OCI-LY1 (cell line): ENCODE data around the gene INTS2.
A peak's percentile ranks its signal among the peaks of the same experiment; 100 is the strongest.

Experiments
- H2AFZ ChIP-seq: fragments of 200-600 bp; sonication (generic), shearing (Covaris generic); 2 replicates; pipeline ENCODE4 v1.6.0; 2014; ENCODE audit warnings: antibody characterized with exemption, mild to moderate bottlenecking, low read length
- H3F3A ChIP-seq: fragments of 200-600 bp; sonication (generic), shearing (Covaris generic); 2 replicates; pipeline ENCODE4 v1.6.0; 2014; ENCODE audit warnings: mild to moderate bottlenecking, antibody characterized with exemption, low read length, moderate library complexity; ENCODE audit not compliant: insufficient read depth
- H3K27ac ChIP-seq: fragments of 200-600 bp; sonication (generic); 2 replicates; pipeline ENCODE4 v1.5.1; 2014; ENCODE audit warnings: low read length, mixed run types, mild to moderate bottlenecking, low read depth; ENCODE audit not compliant: poor library complexity, severe bottlenecking
- H3K27me3 ChIP-seq: fragments of 200-600 bp; sonication (generic); 2 replicates; pipeline ENCODE4 v1.6.0; 2014; ENCODE audit warnings: antibody characterized with exemption, mild to moderate bottlenecking, low read length, moderate library complexity; ENCODE audit not compliant: insufficient read depth
- H3K36me3 ChIP-seq: fragments of 200-600 bp; sonication (generic); 2 replicates; pipeline ENCODE4 v1.6.1; 2014; ENCODE audit warnings: mild to moderate bottlenecking, antibody characterized with exemption, low read length, moderate library complexity, mixed read lengths; ENCODE audit not compliant: insufficient read depth
- H3K4me1 ChIP-seq: fragments of 200-600 bp; sonication (generic); 2 replicates; pipeline ENCODE4 v1.5.1; 2014; ENCODE audit warnings: mild to moderate bottlenecking, low read length, moderate library complexity; ENCODE audit not compliant: insufficient read depth, severe bottlenecking
- H3K4me2 ChIP-seq: fragments of 200-600 bp; sonication (generic), shearing (Covaris generic); 2 replicates; pipeline ENCODE4 v1.6.1; 2014; ENCODE audit warnings: low read length
- H3K4me3 ChIP-seq: fragments of 200-600 bp; sonication (generic); 2 replicates; pipeline ENCODE4 v1.5.1; 2014; ENCODE audit warnings: low read length, low read depth, mild to moderate bottlenecking, mixed read lengths; ENCODE audit not compliant: poor library complexity, severe bottlenecking
- H3K79me2 ChIP-seq: fragments of 200-600 bp; shearing (Covaris generic); 2 replicates; pipeline ENCODE4 v1.6.1; 2016; ENCODE audit warnings: mixed run types, low read length, mixed read lengths; ENCODE audit not compliant: insufficient read depth
- H3K9ac ChIP-seq: fragments of 200-600 bp; sonication (generic), shearing (Covaris generic); 2 replicates; pipeline ENCODE4 v1.6.1; 2014; ENCODE audit warnings: mild to moderate bottlenecking, low read length, mixed read lengths
- H3K9me2 ChIP-seq: fragments of 200-600 bp; sonication (generic), shearing (Covaris generic); 2 replicates; pipeline ENCODE4 v1.6.1; 2014; ENCODE audit warnings: low read depth, mild to moderate bottlenecking, low read length, mixed read lengths
- H3K9me3 ChIP-seq: fragments of 200-600 bp; shearing (Covaris generic); 2 replicates; pipeline ENCODE4 v1.6.1; 2014; ENCODE audit warnings: low read length, mixed read lengths
- H4K20me1 ChIP-seq: fragments of 200-600 bp; sonication (generic), shearing (Covaris generic); 2 replicates; pipeline ENCODE4 v1.6.0; 2016; ENCODE audit warnings: mild to moderate bottlenecking, low read length; ENCODE audit not compliant: insufficient read depth
- EZH2 ChIP-seq: fragments of 200-600 bp; sonication (generic), shearing (Covaris generic); IDR thresholded peaks from 2 replicates; pipeline ENCODE4 v1.8.0; 2017; ENCODE audit warnings: borderline replicate concordance, mixed run types, mild to moderate bottlenecking, antibody characterized with exemption, low read length, moderate library complexity, mixed read lengths
- TF ChIP-seq, protein P1 (sequence below): fragments of 200-600 bp; sonication (generic), shearing (Covaris generic); IDR thresholded peaks from 2 replicates; pipeline ENCODE4 v1.5.1; 2017; ENCODE audit warnings: mild to moderate bottlenecking, antibody characterized with exemption, low read length, moderate library complexity, mixed read lengths

Gene INTS2

DNA sequence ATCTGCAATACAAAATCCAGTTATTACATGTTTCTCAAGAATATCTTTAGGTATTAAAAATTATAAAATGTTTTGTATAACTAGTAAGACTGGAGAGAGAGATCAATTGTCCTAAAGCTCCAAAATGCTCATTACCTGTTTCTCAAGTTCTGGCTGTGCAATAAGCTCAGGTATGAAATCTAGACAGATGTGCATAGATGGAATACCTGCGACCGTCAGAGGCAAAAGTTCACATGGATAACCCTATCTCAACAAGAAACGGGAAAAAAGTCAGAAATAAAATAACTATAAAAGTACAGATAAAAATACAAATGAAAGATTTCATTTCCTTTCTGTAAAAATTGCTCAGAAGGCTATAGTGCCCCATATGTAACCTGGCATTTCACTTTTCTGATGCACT, 58.6 kb downstream of the INTS2 start:
- H3K27ac ChIP-seq: no peak overlapping the region
- no peak overlapping the region for H3K4me2 ChIP-seq
- H3K36me3 ChIP-seq: peaks cover 55% of the 10 kb centered on the region
- no peak overlapping the region for H3K9ac ChIP-seq
- H3K27me3 ChIP-seq: no peaks in the 10 kb centered on the region
- TF ChIP-seq, protein P1, sequence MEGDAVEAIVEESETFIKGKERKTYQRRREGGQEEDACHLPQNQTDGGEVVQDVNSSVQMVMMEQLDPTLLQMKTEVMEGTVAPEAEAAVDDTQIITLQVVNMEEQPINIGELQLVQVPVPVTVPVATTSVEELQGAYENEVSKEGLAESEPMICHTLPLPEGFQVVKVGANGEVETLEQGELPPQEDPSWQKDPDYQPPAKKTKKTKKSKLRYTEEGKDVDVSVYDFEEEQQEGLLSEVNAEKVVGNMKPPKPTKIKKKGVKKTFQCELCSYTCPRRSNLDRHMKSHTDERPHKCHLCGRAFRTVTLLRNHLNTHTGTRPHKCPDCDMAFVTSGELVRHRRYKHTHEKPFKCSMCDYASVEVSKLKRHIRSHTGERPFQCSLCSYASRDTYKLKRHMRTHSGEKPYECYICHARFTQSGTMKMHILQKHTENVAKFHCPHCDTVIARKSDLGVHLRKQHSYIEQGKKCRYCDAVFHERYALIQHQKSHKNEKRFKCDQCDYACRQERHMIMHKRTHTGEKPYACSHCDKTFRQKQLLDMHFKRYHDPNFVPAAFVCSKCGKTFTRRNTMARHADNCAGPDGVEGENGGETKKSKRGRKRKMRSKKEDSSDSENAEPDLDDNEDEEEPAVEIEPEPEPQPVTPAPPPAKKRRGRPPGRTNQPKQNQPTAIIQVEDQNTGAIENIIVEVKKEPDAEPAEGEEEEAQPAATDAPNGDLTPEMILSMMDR: no peak
- TF ChIP-seq EZH2: no peak
- H2AFZ ChIP-seq: no peak overlapping the region
- H3F3A ChIP-seq: no peaks in the 10 kb centered on the region
- no peak overlapping the region for H3K4me3 ChIP-seq
- peaks cover 1% of the 10 kb centered on the region for H3K4me1 ChIP-seq
- no peaks in the 10 kb centered on the region for H3K9me2 ChIP-seq
- no peaks in the 10 kb centered on the region for H3K79me2 ChIP-seq
- no peaks in the 10 kb centered on the region for H4K20me1 ChIP-seq
- H3K9me3 ChIP-seq: no peaks in the 10 kb centered on the region

GRCh38 chr17:61868074-61868473, 59.7 kb downstream of the INTS2 start:
- Histone ChIP-seq H2AFZ (no peak overlapping the region), H3K79me2 (no peaks in the 10 kb centered on the region), H3K27ac (no peak overlapping the region), H3K9me2 (no peaks in the 10 kb centered on the region), H3F3A (no peaks in the 10 kb centered on the region), H4K20me1 (no peaks in the 10 kb centered on the region), H3K27me3 (no peaks in the 10 kb centered on the region), H3K9ac (no peak overlapping the region), H3K9me3 (no peaks in the 10 kb centered on the region), H3K4me3 (no peak overlapping the region), H3K4me1 (peaks cover 7% of the 10 kb centered on the region), H3K36me3 (peaks cover 50% of the 10 kb centered on the region), H3K4me2 (no peak overlapping the region)
- TF ChIP-seq EZH2: no peak

DNA sequence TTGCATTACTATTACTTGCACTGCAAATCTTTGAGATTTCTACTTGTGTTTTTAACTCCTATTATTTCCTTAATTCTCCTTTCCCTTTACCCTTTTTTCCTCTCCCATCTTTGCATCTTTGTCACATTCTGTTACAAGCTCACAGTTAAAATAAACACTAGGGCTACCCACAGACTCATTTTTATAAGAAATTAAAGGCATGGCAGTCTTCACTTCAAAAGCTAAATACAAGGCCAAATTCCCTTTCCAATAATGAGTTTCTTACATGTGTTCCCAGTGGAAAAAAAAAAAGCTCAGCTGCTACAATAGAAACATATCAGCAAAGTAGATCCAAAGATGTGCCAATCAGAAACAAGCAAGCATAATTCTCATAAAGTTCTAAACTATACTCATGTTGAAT, 60.7 kb downstream of the INTS2 start:
- Histone ChIP-seq H3K9me2 (no peaks in the 10 kb centered on the region), H3K27me3 (no peaks in the 10 kb centered on the region), H3K4me3 (no peak overlapping the region), H3K79me2 (peaks cover 7% of the 10 kb centered on the region), H2AFZ (no peak overlapping the region), H3F3A (no peaks in the 10 kb centered on the region), H3K4me1 (peaks cover 10% of the 10 kb centered on the region), H3K36me3 (peaks cover 48% of the 10 kb centered on the region; the same call in 1 of the 2 replicates), H3K9ac (no peak overlapping the region), H3K4me2 (no peak overlapping the region), H3K27ac (no peak overlapping the region), H3K9me3 (no peaks in the 10 kb centered on the region), H4K20me1 (no peaks in the 10 kb centered on the region)
- no peak for TF ChIP-seq EZH2
- TF ChIP-seq, protein P1: no peak

DNA sequence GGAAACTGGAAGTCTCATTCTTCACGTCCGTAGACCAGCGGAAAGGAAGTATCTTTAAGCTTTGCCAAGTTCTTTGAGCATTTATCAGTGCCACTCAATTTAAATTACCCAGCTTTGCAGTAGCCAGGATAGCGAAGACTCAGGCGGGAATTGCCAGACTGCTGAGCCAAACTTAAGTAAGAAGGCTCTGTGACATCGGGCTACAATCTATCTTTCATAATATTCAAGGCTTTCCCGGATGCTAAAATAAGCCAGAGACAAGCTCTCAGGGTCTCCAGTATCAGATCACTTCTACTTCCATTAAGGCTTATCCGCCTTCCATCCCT, 64.0 kb downstream of the INTS2 start:
- peak overlapping the region; percentile 79 for H3K4me3 ChIP-seq
- peak overlapping the region; percentile 77 for H3K4me2 ChIP-seq
- H3K79me2 ChIP-seq: peaks cover 20% of the 10 kb centered on the region
- H3F3A ChIP-seq: no peaks in the 10 kb centered on the region
- peak overlapping the region; percentile 79 for H3K9ac ChIP-seq
- peaks cover 38% of the 10 kb centered on the region for H3K4me1 ChIP-seq
- no peaks in the 10 kb centered on the region for H4K20me1 ChIP-seq
- H2AFZ ChIP-seq: peak overlapping the region; percentile 79
- TF ChIP-seq, protein P1: no peak
- TF ChIP-seq EZH2: no peak
- no peaks in the 10 kb centered on the region for H3K9me2 ChIP-seq
- H3K27ac ChIP-seq: peak overlapping the region; percentile 74
- peaks cover 34% of the 10 kb centered on the region; the same call in 1 of the 2 replicates for H3K36me3 ChIP-seq
- H3K27me3 ChIP-seq: no peaks in the 10 kb centered on the region
- H3K9me3 ChIP-seq: no peaks in the 10 kb centered on the region
